ENCODE results near the gene RPL10.

RPL10 gene

GRCh38 chrX:154449618-154450017 lies 51.4 kb downstream of the RPL10 start:
- DNase-seq (ENCODE audit: low spot score), result no peak

DNA sequence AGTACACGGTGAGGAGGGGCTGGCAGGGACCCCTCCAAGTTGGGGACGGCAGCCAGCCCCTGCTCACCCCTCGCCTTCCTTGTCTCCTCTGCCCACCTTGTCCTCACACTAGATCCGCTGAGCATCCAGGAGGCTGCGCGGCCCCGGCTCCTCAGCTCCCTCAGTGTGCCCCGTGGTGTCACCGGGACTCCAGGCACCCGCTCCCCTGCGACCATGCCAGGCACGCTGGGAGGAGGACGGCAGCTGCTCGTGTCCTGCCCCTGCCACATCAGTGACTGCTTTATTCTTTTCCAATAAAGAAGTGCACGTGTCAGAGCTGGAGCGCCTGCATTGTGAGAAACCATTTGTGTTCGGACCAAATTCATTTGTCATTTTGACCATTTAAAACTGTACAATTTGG lies 52.1 kb downstream of the RPL10 start:
- DNase-seq (ENCODE audit: low spot score), result no peak
